Astrocyte (in vitro differentiated cells and primary cell): Measurements from ENCODE around the gene SGCD.
"Not testable (repeated sequence)": the region's sequence is repeated elsewhere in the genome, so short reads cannot be mapped to it uniquely, and the experiment has no call there.

Source experiments
- EZH2 ChIP-seq: IDR thresholded peaks from 2 replicates; pipeline ENCODE4 v1.6.1; 2012; ENCODE audit warnings: mild to moderate bottlenecking, low read length, inconsistent platforms; ENCODE audit not compliant: insufficient read depth
- TF ChIP-seq, protein P1 (sequence below): IDR thresholded peaks from 2 replicates; pipeline ENCODE4 v1.5.1; 2011; ENCODE audit warnings: low read depth, mild to moderate bottlenecking, inconsistent platforms, low read length, moderate library complexity; ENCODE audit not compliant: insufficient read depth

DNA sequence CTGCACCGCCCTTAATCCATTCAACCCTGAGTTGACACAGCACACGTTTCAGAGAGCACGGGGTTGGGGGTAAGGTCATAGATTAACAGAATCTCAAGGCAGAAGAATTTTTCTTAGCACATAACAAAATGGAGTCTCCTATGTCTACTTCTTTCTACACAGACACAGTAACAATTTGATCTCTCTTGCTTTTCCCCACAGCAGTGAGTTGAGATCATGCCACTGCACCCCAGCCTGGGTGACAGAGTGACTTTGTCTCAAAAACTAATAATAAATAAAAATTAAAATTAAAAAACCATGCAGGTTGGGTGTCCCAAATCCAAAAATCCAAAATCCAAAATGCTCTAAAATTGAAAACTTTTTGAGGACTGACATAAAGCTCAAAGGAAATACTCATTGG lies 339.7 kb downstream of the SGCD start:
- TF ChIP-seq, protein P1, sequence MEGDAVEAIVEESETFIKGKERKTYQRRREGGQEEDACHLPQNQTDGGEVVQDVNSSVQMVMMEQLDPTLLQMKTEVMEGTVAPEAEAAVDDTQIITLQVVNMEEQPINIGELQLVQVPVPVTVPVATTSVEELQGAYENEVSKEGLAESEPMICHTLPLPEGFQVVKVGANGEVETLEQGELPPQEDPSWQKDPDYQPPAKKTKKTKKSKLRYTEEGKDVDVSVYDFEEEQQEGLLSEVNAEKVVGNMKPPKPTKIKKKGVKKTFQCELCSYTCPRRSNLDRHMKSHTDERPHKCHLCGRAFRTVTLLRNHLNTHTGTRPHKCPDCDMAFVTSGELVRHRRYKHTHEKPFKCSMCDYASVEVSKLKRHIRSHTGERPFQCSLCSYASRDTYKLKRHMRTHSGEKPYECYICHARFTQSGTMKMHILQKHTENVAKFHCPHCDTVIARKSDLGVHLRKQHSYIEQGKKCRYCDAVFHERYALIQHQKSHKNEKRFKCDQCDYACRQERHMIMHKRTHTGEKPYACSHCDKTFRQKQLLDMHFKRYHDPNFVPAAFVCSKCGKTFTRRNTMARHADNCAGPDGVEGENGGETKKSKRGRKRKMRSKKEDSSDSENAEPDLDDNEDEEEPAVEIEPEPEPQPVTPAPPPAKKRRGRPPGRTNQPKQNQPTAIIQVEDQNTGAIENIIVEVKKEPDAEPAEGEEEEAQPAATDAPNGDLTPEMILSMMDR, result not testable (repeated sequence)
- not testable (repeated sequence) for TF ChIP-seq EZH2
